H1 (cell line): ENCODE data around the gene AGAP1. TPM values are rescaled to one million over a fixed set of nuclear protein-coding genes. Genes with fewer than 3 reads are reported as not detected.

Experiments
- EGR1 ChIP-seq: IDR thresholded peaks from 2 replicates; pipeline ENCODE4 v1.6.1; 2011; ENCODE audit warnings: low read depth, low read length, borderline replicate concordance
- JUN ChIP-seq: IDR thresholded peaks from 2 replicates; pipeline ENCODE4 v1.6.1; 2011; ENCODE audit warnings: low read depth, mild to moderate bottlenecking, improper control_type of control experiment, low read length
- KDM5A ChIP-seq: fragments of 200-600 bp; IDR thresholded peaks from 2 replicates; pipeline ENCODE4 v1.7.1; 2012; ENCODE audit warnings: mild to moderate bottlenecking, low read length, inconsistent platforms, mixed read lengths
- SP4 ChIP-seq: IDR thresholded peaks from 2 replicates; pipeline ENCODE4 v1.6.1; 2012; ENCODE audit warnings: low read length, inconsistent platforms
- ZNF274 ChIP-seq: IDR thresholded peaks from 2 replicates; pipeline ENCODE4 v1.7.0; 2012; ENCODE audit warnings: low read length, borderline replicate concordance; ENCODE audit errors: extremely low read depth
- polyA plus RNA-seq, 7 experiments: library from polyadenylated mRNA; depleted of rRNA in 3 of 7; stranded (reverse) in 5 of 7; unstranded in 2 of 7; fragments of >200 nt in 5 of 7; fragments of 200-250 nt in 2 of 7; gene quantifications; 1 replicate in 5 of 7; 2 replicates in 1 of 7; 4 replicates in 1 of 7; pipeline versions ENCODE4 v1.2.1 to v1.2.3, GENCODE V29; 2011 to 2013; ENCODE audit warnings: missing spikeins in 2 of 7, mixed read lengths in 2 of 7
- total RNA-seq: library from RNA; stranded (reverse); fragmentation: NEBNext Ultra II Directional; extraction: Animal tissue kit (Norgen Biotek cat#: 25700); gene quantifications from 2 replicates; pipeline ENCODE4 v1.2.1, GENCODE V29; 2021

Gene AGAP1
- total and polyA plus RNA-seq, 2 of the 8 experiments (the other 6 are each of a cell fraction or from before 2014, with no cell fraction given) = 18.1 to 39.4 TPM

- TF ChIP-seq SP4 = no peak
- no peak for TF ChIP-seq EGR1
- no peak for TF ChIP-seq ZNF274
- TF ChIP-seq KDM5A = no peak
- TF ChIP-seq JUN = no peak
Observed at GRCh38 chr2:235690082-235690808, 196.4 kb downstream of the AGAP1 start (continued).
